KMS-11 (cell line): Measurements from ENCODE around the gene NAIF1.
"Not testable (repeated sequence)": the region's sequence is repeated elsewhere in the genome, so short reads cannot be mapped to it uniquely, and the experiment has no call there.

Experiments
- H2AFZ ChIP-seq: fragments of 200-600 bp; sonication (generic); 2 replicates; pipeline ENCODE4 v1.6.1; 2016; ENCODE audit warnings: antibody characterized with exemption, mixed run types, low read depth
- H3K27ac ChIP-seq: fragments of 200-600 bp; sonication (generic); 2 replicates; pipeline ENCODE4 v1.6.1; 2016; ENCODE audit warnings: mild to moderate bottlenecking, mixed run types
- H3K27me3 ChIP-seq: fragments of 200-600 bp; sonication (generic); 2 replicates; pipeline ENCODE4 v1.6.1; 2017; ENCODE audit warnings: mild to moderate bottlenecking, low read depth, mixed run types, moderate library complexity; ENCODE audit not compliant: insufficient read depth
- H3K36me3 ChIP-seq: fragments of 200-600 bp; sonication (generic); 2 replicates; pipeline ENCODE4 v1.6.1; 2017; ENCODE audit warnings: mild to moderate bottlenecking, mixed run types; ENCODE audit not compliant: insufficient read depth
- H3K4me1 ChIP-seq: fragments of 200-600 bp; sonication (generic); 2 replicates; pipeline ENCODE4 v1.6.1; 2016; ENCODE audit warnings: mild to moderate bottlenecking, low read depth, mixed run types; ENCODE audit not compliant: poor library complexity, severe bottlenecking
- H3K4me2 ChIP-seq: fragments of 200-600 bp; sonication (generic); 2 replicates; pipeline ENCODE4 v1.7.0; 2016; ENCODE audit warnings: mild to moderate bottlenecking, mixed run types
- H3K4me3 ChIP-seq: fragments of 200-600 bp; sonication (generic); IDR thresholded peaks from 2 replicates; pipeline ENCODE4 v1.6.1; 2017; ENCODE audit warnings: low read depth, low read length, mixed read lengths; ENCODE audit not compliant: insufficient read depth
- H3K79me2 ChIP-seq: fragments of 200-600 bp; sonication (generic); 2 replicates; pipeline ENCODE4 v1.6.1; 2016; ENCODE audit warnings: low read depth, mixed run types; ENCODE audit not compliant: insufficient read depth
- H3K9ac ChIP-seq: fragments of 200-600 bp; sonication (generic); 2 replicates; pipeline ENCODE4 v1.6.1; 2016; ENCODE audit warnings: mild to moderate bottlenecking, mixed run types
- H4K20me1 ChIP-seq: fragments of 200-600 bp; sonication (generic); 2 replicates; pipeline ENCODE4 v1.6.1; 2016; ENCODE audit warnings: mild to moderate bottlenecking, mixed run types; ENCODE audit not compliant: insufficient read depth
- CTCF ChIP-seq: fragments of 200-600 bp; sonication (generic); conservative IDR thresholded peaks from 2 replicates; pipeline ENCODE4 v1.6.1; 2017; ENCODE audit warnings: low read depth, mild to moderate bottlenecking, antibody characterized with exemption, low read length, moderate library complexity, mixed read lengths

NAIF1 gene

GRCh38 chr9:128077847-128078503 lies 10.9 kb upstream of the NAIF1 start:
- no peak overlapping the region for H2AFZ ChIP-seq
- H3K4me3 ChIP-seq, result no peak overlapping the region
- no peak overlapping the region for H3K4me2 ChIP-seq
- H4K20me1 ChIP-seq, result no peaks in the 10 kb centered on the region
- no peak overlapping the region for H3K9ac ChIP-seq
- peaks cover 91% of the 10 kb centered on the region for H3K79me2 ChIP-seq
- peak overlapping the region; percentile 18; the same call in 1 of the 2 replicates for H3K27ac ChIP-seq
- TF ChIP-seq CTCF, result no peak
- no peaks in the 10 kb centered on the region for H3K36me3 ChIP-seq
- peaks cover 94% of the 10 kb centered on the region for H3K4me1 ChIP-seq
- no peaks in the 10 kb centered on the region for H3K27me3 ChIP-seq

- Histone ChIP-seq H3K36me3 (no peaks in the 10 kb centered on the region), H4K20me1 (no peaks in the 10 kb centered on the region), H3K27ac (peak overlapping the region; percentile 85), H3K4me1 (peaks cover 87% of the 10 kb centered on the region), H3K27me3 (no peaks in the 10 kb centered on the region), H3K4me2 (peak overlapping the region; percentile 94), H3K79me2 (peaks cover 95% of the 10 kb centered on the region), H3K9ac (peak overlapping the region; percentile 19; the same call in 1 of the 2 replicates), H3K4me3 (no peak overlapping the region), H2AFZ (no peak overlapping the region)
- TF ChIP-seq CTCF, result no peak
Measured at GRCh38 chr9:128073253-128073886, 6.2 kb upstream of the NAIF1 start.

- Histone ChIP-seq H4K20me1 (no peaks in the 10 kb centered on the region), H3K4me2 (peak overlapping the region; percentile 94), H3K9ac (peak overlapping the region; percentile 19; the same call in 1 of the 2 replicates), H3K79me2 (peaks cover 88% of the 10 kb centered on the region), H2AFZ (no peak overlapping the region), H3K27ac (peak overlapping the region; percentile 85), H3K4me1 (peaks cover 77% of the 10 kb centered on the region), H3K27me3 (no peaks in the 10 kb centered on the region), H3K4me3 (no peak overlapping the region), H3K36me3 (no peaks in the 10 kb centered on the region)
- no peak for TF ChIP-seq CTCF
Measured at GRCh38 chr9:128072144-128073021, 5.3 kb upstream of the NAIF1 start.

GRCh38 chr9:128071475-128071874 lies 4.4 kb upstream of the NAIF1 start:
- not testable (repeated sequence) for H3K36me3 ChIP-seq, H3K27me3 ChIP-seq, H2AFZ ChIP-seq, H3K4me3 ChIP-seq, H4K20me1 ChIP-seq
- peak overlapping the region; percentile 94 for H3K4me2 ChIP-seq
- peak overlapping the region; percentile 19; the same call in 1 of the 2 replicates for H3K9ac ChIP-seq
- H3K27ac ChIP-seq, result peak overlapping the region; percentile 85
- H3K4me1 ChIP-seq, result peaks cover 76% of the 10 kb centered on the region
- H3K79me2 ChIP-seq, result peaks cover 82% of the 10 kb centered on the region
